DOHH2 (cell line): ENCODE data around the gene RASGEF1B.

Source experiments
- H3F3A ChIP-seq: fragments of 200-600 bp; sonication (generic), shearing (Covaris generic); 2 replicates; pipeline ENCODE4 v1.6.0; 2016; ENCODE audit warnings: antibody characterized with exemption, mild to moderate bottlenecking; ENCODE audit not compliant: control insufficient read depth, insufficient read depth
- H3K27ac ChIP-seq: fragments of 200-600 bp; sonication (generic); 2 replicates; pipeline ENCODE4 v1.5.1; 2014; ENCODE audit warnings: low read depth, mild to moderate bottlenecking, low read length, moderate library complexity
- H3K27me3 ChIP-seq: fragments of 200-600 bp; sonication (generic); 2 replicates; pipeline ENCODE4 v1.6.1; 2014; ENCODE audit warnings: mild to moderate bottlenecking, low read length, mixed read lengths; ENCODE audit not compliant: control insufficient read depth
- H3K36me3 ChIP-seq: fragments of 200-600 bp; sonication (generic); 2 replicates; pipeline ENCODE4 v1.6.1; 2014; ENCODE audit warnings: mild to moderate bottlenecking, low read length, moderate library complexity, mixed read lengths; ENCODE audit not compliant: control insufficient read depth
- H3K4me1 ChIP-seq: fragments of 200-600 bp; sonication (generic); 2 replicates; pipeline ENCODE4 v1.6.1; 2014; ENCODE audit warnings: mild to moderate bottlenecking, low read length, mixed read lengths; ENCODE audit not compliant: control insufficient read depth
- H3K4me2 ChIP-seq: fragments of 200-600 bp; sonication (generic); 2 replicates; pipeline ENCODE4 v1.6.0; 2014; ENCODE audit warnings: mild to moderate bottlenecking, low read length, moderate library complexity
- H3K4me3 ChIP-seq: fragments of 200-600 bp; sonication (generic); 2 replicates; pipeline ENCODE4 v1.5.1; 2014; ENCODE audit warnings: mild to moderate bottlenecking, low read length, mixed read lengths
- H3K79me2 ChIP-seq: fragments of 200-600 bp; sonication (generic); 2 replicates; pipeline ENCODE4 v1.6.1; 2014; ENCODE audit warnings: mild to moderate bottlenecking, low read length, mixed read lengths; ENCODE audit not compliant: control insufficient read depth
- H3K9me2 ChIP-seq: fragments of 200-600 bp; sonication (generic); replicated peaks from 2 replicates; pipeline ENCODE4 v1.6.1; 2014; ENCODE audit warnings: mild to moderate bottlenecking, low read length, mixed read lengths; ENCODE audit not compliant: control insufficient read depth
- H3K9me3 ChIP-seq: fragments of 200-600 bp; sonication (generic); 2 replicates; pipeline ENCODE4 v1.6.1; 2014; ENCODE audit warnings: antibody characterized with exemption, low read length, mixed read lengths; ENCODE audit not compliant: control insufficient read depth, insufficient read depth
- H4K20me1 ChIP-seq: fragments of 200-600 bp; sonication (generic); 2 replicates; pipeline ENCODE4 v1.6.0; 2014; ENCODE audit warnings: low read depth, mild to moderate bottlenecking, antibody characterized with exemption, low read length, moderate library complexity; ENCODE audit not compliant: control insufficient read depth, insufficient read depth
- EZH2phosphoT487 ChIP-seq: fragments of 200-600 bp; sonication (generic); IDR thresholded peaks from 2 replicates; pipeline ENCODE4 v1.6.1; 2017; ENCODE audit warnings: borderline replicate concordance, mild to moderate bottlenecking, antibody characterized with exemption, low read length, moderate library complexity, mixed read lengths
- TF ChIP-seq, protein P1 (sequence below): fragments of 200-600 bp; sonication (generic); IDR thresholded peaks from one replicate; pipeline ENCODE4 v1.5.1; 2014; ENCODE audit warnings: antibody characterized with exemption, mild to moderate bottlenecking, low read depth, low read length; ENCODE audit not compliant: poor library complexity, severe bottlenecking

RASGEF1B gene

DNA sequence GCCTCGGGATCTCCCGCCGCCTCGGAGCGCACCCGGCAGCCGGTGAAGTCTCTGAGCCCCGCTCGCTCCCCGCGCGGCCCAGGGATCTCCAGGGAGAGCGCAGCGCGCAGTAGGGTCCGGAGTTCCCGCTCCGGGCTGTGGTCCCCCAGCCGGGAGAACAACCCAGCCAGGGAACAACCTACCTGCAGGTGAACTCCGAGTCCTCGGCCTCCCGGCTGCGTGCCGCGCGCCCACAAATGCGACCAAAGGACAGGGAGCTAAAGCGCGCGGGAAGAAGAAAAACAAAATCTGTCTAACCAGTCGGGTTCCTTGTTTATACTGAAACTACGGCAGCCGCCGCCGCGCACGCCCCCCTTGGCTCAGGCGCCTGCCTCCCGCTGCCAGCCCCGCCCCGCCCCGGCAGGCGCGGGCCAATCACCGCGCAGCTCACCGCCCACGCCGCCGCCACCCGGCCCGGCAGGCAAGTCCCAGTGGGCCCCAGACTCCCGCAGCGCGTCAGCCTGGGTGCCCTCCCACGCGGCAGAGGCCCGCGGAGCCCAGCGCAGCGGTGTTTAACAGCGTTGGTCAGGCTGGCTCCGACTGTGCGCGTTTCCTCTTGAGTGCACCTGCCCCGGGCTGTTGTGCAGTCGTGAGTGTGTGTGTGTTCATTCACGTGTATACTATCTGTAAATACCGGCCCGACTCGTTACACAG lies at the start of gene RASGEF1B:
Gene RASGEF1B, minus strand, starts transcription at position 320 of the 693 bp plus-strand sequence. CDS start 12,399 bp downstream, outside the sequence.
- TF ChIP-seq, protein P1, sequence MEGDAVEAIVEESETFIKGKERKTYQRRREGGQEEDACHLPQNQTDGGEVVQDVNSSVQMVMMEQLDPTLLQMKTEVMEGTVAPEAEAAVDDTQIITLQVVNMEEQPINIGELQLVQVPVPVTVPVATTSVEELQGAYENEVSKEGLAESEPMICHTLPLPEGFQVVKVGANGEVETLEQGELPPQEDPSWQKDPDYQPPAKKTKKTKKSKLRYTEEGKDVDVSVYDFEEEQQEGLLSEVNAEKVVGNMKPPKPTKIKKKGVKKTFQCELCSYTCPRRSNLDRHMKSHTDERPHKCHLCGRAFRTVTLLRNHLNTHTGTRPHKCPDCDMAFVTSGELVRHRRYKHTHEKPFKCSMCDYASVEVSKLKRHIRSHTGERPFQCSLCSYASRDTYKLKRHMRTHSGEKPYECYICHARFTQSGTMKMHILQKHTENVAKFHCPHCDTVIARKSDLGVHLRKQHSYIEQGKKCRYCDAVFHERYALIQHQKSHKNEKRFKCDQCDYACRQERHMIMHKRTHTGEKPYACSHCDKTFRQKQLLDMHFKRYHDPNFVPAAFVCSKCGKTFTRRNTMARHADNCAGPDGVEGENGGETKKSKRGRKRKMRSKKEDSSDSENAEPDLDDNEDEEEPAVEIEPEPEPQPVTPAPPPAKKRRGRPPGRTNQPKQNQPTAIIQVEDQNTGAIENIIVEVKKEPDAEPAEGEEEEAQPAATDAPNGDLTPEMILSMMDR: no peak
- TF ChIP-seq EZH2phosphoT487: no peak
- H4K20me1 ChIP-seq: peaks cover 15% of the 10 kb centered on the region
- no peaks in the 10 kb centered on the region for H3K27me3 ChIP-seq
- H3K9me3 ChIP-seq: peaks cover 10% of the 10 kb centered on the region
- H3K4me3 ChIP-seq: peak within 1 kb of the TSS; percentile 90
- peaks cover 40% of the 10 kb centered on the region for H3K4me1 ChIP-seq
- H3K27ac ChIP-seq: peak within 1 kb of the TSS; percentile 90
- H3K36me3 ChIP-seq: peaks cover 6% of the 10 kb centered on the region; the same call in 1 of the 2 replicates
- peaks cover 49% of the 10 kb centered on the region for H3K79me2 ChIP-seq
- peak within 1 kb of the TSS; percentile 81 for H3K4me2 ChIP-seq
- H3K9me2 ChIP-seq: no peaks in the 10 kb centered on the region
- peaks cover 13% of the 10 kb centered on the region for H3F3A ChIP-seq

DNA sequence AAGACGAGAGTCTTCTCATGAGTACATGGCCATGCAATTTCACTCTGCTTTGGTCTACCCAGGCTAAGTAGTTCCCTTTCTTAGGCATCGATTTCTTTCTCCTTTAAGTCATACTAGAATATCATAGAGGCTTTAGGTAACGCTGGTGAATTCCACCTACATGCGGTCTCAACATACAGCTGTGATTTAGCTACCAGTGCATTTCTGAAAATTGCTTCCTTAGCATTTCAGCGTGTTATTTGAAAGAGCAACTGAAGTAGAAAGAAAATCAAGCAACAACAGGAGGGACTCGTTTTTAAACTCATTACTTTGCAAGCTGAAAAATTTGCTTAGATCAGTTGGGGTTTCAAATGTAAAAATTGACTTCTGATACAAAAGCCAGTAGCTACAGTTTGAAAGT lies 48.1 kb upstream of the RASGEF1B start:
- Histone ChIP-seq H3K4me1 (peaks cover 8% of the 10 kb centered on the region), H3K27me3 (no peaks in the 10 kb centered on the region), H3K79me2 (no peaks in the 10 kb centered on the region), H3K4me2 (no peak overlapping the region), H3K9me2 (no peaks in the 10 kb centered on the region), H3K36me3 (no peaks in the 10 kb centered on the region), H3F3A (no peaks in the 10 kb centered on the region), H3K9me3 (no peaks in the 10 kb centered on the region), H3K4me3 (no peak overlapping the region), H4K20me1 (no peaks in the 10 kb centered on the region), H3K27ac (no peak overlapping the region)
- TF ChIP-seq, protein P1: no peak
- no peak for TF ChIP-seq EZH2phosphoT487

DNA sequence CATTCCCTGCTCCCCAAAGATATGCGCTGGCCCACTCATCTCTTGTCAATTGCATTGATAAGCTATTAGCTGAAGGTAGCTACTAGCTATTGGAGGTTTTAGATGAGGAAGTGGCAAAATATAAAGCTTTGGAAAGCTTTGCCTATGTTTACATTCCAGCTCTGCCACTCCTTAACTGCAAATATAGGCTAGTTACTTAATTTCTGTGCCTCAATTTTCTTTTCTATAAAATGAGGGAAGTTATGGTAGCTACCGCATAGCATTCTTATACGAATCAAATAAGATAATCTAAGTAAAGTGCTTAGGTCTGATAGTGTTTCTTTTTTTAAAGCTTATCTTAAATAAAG lies 47.7 kb upstream of the RASGEF1B start:
- Histone ChIP-seq H3K4me3 (no peak overlapping the region), H3K27me3 (no peaks in the 10 kb centered on the region), H3K9me3 (no peaks in the 10 kb centered on the region), H3K4me2 (no peak overlapping the region), H3K79me2 (no peaks in the 10 kb centered on the region), H3K36me3 (no peaks in the 10 kb centered on the region), H3F3A (no peaks in the 10 kb centered on the region), H3K4me1 (peaks cover 10% of the 10 kb centered on the region), H3K9me2 (no peaks in the 10 kb centered on the region), H3K27ac (no peak overlapping the region), H4K20me1 (no peaks in the 10 kb centered on the region)
- no peak for TF ChIP-seq EZH2phosphoT487
- TF ChIP-seq, protein P1: no peak
